Measurements from ENCODE around the gene LARP4B.

Gene LARP4B

DNA sequence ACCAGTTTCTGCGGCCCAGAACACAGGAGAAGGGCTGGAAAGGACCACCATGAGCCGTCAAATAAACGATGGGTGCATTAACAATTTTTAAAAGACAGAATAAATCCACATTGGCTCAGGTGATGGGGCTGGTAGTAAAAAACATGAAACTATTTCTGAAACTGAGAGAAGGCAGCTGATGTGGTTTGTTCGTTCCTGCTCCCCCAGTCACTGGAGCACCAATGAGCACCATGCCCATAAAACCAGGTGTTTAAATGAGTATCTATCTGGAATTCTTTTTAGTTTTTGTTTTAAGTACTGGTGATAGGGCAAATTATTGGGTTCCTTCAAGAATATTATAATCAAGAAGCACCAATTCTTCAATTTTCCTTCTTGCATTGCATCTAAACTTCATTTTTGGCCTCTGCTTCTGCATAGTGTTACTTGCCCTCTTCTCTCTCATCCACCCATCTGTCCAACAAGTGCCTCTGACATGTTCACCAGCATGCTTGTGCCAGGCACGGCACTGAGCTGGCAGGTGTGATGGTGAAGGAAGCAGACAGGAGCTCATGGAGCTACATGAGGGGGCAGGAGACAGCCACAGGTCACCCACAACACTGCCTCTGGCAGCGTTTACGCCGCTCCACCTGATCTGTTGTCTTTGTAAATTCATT, 65.5 kb downstream of the LARP4B start:
- H2AFZ ChIP-seq (ENCODE audit: low read depth, low read length), result no peak overlapping the region
- H3K27me3 ChIP-seq (ENCODE audit: low read depth, low read length), result no peaks in the 10 kb centered on the region
- H3K4me1 ChIP-seq (ENCODE audit: low read length), result peaks cover 33% of the 10 kb centered on the region
- H3K4me2 ChIP-seq (ENCODE audit: low read length), result peak overlapping the region; percentile 52
- no peak overlapping the region for H3K9ac ChIP-seq (ENCODE audit: low read length)
- H3K79me2 ChIP-seq (ENCODE audit: low read length), result peaks cover 62% of the 10 kb centered on the region
- no peak overlapping the region for H3K4me3 ChIP-seq (ENCODE audit: low read length)
- H3K36me3 ChIP-seq (replicated peaks; ENCODE audit: low read depth, low read length), result peaks cover 40% of the 10 kb centered on the region
- TF ChIP-seq EZH2phosphoT487 (IDR thresholded peaks at IDR 0.05; ENCODE audit: low read depth), result no peak
- TF ChIP-seq, protein P1, sequence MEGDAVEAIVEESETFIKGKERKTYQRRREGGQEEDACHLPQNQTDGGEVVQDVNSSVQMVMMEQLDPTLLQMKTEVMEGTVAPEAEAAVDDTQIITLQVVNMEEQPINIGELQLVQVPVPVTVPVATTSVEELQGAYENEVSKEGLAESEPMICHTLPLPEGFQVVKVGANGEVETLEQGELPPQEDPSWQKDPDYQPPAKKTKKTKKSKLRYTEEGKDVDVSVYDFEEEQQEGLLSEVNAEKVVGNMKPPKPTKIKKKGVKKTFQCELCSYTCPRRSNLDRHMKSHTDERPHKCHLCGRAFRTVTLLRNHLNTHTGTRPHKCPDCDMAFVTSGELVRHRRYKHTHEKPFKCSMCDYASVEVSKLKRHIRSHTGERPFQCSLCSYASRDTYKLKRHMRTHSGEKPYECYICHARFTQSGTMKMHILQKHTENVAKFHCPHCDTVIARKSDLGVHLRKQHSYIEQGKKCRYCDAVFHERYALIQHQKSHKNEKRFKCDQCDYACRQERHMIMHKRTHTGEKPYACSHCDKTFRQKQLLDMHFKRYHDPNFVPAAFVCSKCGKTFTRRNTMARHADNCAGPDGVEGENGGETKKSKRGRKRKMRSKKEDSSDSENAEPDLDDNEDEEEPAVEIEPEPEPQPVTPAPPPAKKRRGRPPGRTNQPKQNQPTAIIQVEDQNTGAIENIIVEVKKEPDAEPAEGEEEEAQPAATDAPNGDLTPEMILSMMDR (IDR thresholded peaks at IDR 0.05; ENCODE audit: low read depth, low read length), result no peak
- peak overlapping the region; percentile 57 for H3K27ac ChIP-seq (ENCODE audit: low read length)
- no peaks in the 10 kb centered on the region for H3K9me3 ChIP-seq (ENCODE audit: insufficient read depth, low read length)
- H4K20me1 ChIP-seq (ENCODE audit: insufficient read depth, low read length), result peaks cover 42% of the 10 kb centered on the region

DNA sequence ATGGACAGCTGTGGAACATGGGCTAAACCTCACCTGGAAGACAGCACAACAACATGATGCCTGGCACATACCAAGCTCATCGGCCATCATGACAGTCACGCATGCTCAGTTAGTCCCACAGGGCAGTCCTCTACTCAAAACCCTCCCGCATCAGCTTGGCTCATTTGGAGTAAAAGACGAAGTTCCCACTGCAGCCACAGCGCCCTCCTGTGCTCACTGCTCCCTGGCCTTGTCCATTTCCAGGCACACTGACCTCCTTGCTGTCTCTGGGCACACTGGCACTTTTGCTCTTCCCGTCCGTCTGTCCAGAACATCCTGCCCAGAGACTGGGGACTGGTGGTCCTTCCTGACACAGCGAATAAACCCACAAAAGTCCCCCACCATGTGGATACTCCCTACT, 66.2 kb downstream of the LARP4B start:
- no peak overlapping the region for H2AFZ ChIP-seq (ENCODE audit: low read depth, low read length)
- no peaks in the 10 kb centered on the region for H3K27me3 ChIP-seq (ENCODE audit: low read depth, low read length)
- peak overlapping the region; percentile 57 for H3K27ac ChIP-seq (ENCODE audit: low read length)
- no peak overlapping the region for H3K4me2 ChIP-seq (ENCODE audit: low read length)
- H3K4me1 ChIP-seq (ENCODE audit: low read length), result peaks cover 25% of the 10 kb centered on the region
- H3K79me2 ChIP-seq (ENCODE audit: low read length), result peaks cover 54% of the 10 kb centered on the region
- peaks cover 35% of the 10 kb centered on the region for H4K20me1 ChIP-seq (ENCODE audit: insufficient read depth, low read length)
- no peak overlapping the region for H3K9ac ChIP-seq (ENCODE audit: low read length)
- TF ChIP-seq, protein P1 (IDR thresholded peaks at IDR 0.05; ENCODE audit: low read depth, low read length), result no peak; the same call in 1 of the 2 replicates
- no peak for TF ChIP-seq EZH2phosphoT487 (IDR thresholded peaks at IDR 0.05; ENCODE audit: low read depth)
- H3K4me3 ChIP-seq (ENCODE audit: low read length), result no peak overlapping the region
- peaks cover 40% of the 10 kb centered on the region for H3K36me3 ChIP-seq (replicated peaks; ENCODE audit: low read depth, low read length)
- H3K9me3 ChIP-seq (ENCODE audit: insufficient read depth, low read length), result no peaks in the 10 kb centered on the region

DNA sequence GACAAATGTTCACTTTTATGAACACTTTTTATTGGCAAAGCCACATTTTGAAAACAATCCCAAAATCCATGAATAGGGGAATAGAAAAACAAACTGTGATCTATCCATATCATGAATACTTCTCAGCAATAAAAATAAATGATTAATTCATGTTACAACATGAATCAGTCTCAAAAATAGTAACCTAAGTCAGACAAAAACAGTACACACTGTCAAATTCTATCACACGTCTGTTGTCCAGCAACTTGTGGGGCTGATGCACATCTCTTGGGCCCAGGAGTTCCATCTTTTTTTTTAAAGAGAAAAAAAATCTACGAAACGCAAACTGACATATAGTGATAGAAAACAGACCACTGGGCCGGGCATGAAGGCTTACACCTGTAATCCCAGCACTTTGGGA, 71.0 kb downstream of the LARP4B start:
- no peak for TF ChIP-seq EZH2phosphoT487 (IDR thresholded peaks at IDR 0.05; ENCODE audit: low read depth)
- TF ChIP-seq, protein P1 (IDR thresholded peaks at IDR 0.05; ENCODE audit: low read depth, low read length), result no peak
- H3K9me3 ChIP-seq (ENCODE audit: insufficient read depth, low read length), result no peaks in the 10 kb centered on the region
- peaks cover 46% of the 10 kb centered on the region for H3K36me3 ChIP-seq (replicated peaks; ENCODE audit: low read depth, low read length)
- H4K20me1 ChIP-seq (ENCODE audit: insufficient read depth, low read length), result peaks cover 30% of the 10 kb centered on the region
- no peaks in the 10 kb centered on the region for H3K27me3 ChIP-seq (ENCODE audit: low read depth, low read length)
- H3K27ac ChIP-seq (ENCODE audit: low read length), result no peak overlapping the region
- no peak overlapping the region for H3K9ac ChIP-seq (ENCODE audit: low read length)
- H2AFZ ChIP-seq (ENCODE audit: low read depth, low read length), result no peak overlapping the region
- H3K4me2 ChIP-seq (ENCODE audit: low read length), result no peak overlapping the region
- peaks cover 19% of the 10 kb centered on the region for H3K4me1 ChIP-seq (ENCODE audit: low read length)
- peaks cover 39% of the 10 kb centered on the region for H3K79me2 ChIP-seq (ENCODE audit: low read length)
- no peak overlapping the region for H3K4me3 ChIP-seq (ENCODE audit: low read length)

DNA sequence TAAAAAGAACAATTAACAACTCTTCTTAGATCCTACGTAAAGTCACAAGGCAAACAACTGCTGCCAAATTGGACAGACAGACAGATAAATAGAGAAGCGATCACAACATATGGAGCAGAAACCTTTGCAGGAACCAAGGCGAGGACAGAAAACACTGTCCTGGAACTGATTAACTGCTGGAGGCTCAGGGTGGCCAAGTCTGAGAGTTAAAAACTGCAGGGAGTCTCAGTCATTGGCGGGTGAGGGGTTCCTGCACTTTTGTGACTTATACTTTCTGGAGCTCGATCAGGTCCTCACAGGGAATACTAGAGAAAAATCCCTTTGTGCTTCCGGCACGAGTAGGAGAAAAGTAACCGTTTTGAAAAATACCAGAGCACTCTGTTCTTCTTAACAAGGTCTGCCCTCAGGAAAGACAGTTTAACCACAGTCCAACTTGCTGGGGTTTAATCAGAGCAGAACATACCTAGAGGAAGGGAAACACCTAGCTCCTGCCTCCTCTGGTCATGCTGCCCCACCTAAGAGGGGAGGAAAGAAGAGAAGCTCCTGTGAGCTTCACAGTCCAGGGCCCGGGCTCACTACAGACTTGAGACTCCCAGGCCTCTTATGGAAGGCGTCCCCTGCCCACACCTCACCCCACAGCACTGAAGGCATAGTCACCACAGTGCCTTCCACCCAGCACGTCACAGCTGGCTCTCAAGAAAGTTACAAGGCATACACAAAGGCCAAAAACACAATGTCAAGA, 74.9 kb downstream of the LARP4B start:
- Histone ChIP-seq H3K4me2 (ENCODE audit: low read length) (peak overlapping the region; percentile 40), H2AFZ (ENCODE audit: low read depth, low read length) (no peak overlapping the region), H3K79me2 (ENCODE audit: low read length) (peaks cover 45% of the 10 kb centered on the region), H3K4me1 (ENCODE audit: low read length) (peaks cover 34% of the 10 kb centered on the region), H3K27ac (ENCODE audit: low read length) (peak overlapping the region; percentile 48), H3K9ac (ENCODE audit: low read length) (no peak overlapping the region), H3K9me3 (ENCODE audit: insufficient read depth, low read length) (no peaks in the 10 kb centered on the region), H4K20me1 (ENCODE audit: insufficient read depth, low read length) (peaks cover 49% of the 10 kb centered on the region), H3K27me3 (ENCODE audit: low read depth, low read length) (no peaks in the 10 kb centered on the region), H3K36me3 (replicated peaks; ENCODE audit: low read depth, low read length) (peaks cover 50% of the 10 kb centered on the region), H3K4me3 (ENCODE audit: low read length) (no peak overlapping the region)
- TF ChIP-seq, protein P1 (IDR thresholded peaks at IDR 0.05; ENCODE audit: low read depth, low read length), result no peak
- no peak for TF ChIP-seq EZH2phosphoT487 (IDR thresholded peaks at IDR 0.05; ENCODE audit: low read depth)
